T follicular helper cell (primary cell): ENCODE measurements around the gene CST9.
"Not testable (repeated sequence)": the region's sequence is repeated elsewhere in the genome, so short reads cannot be mapped to it uniquely, and the experiment has no call there.

Experiments
- DNase-seq: peaks from one replicate; pipeline ENCODE4 v3.0.0-alpha.2; 2020; ENCODE audit warnings: low read depth

Gene CST9

GRCh38 chr20:23623666-23624323 is 18.1 kb upstream of the CST9 start:
- DNase-seq: no peak

DNA sequence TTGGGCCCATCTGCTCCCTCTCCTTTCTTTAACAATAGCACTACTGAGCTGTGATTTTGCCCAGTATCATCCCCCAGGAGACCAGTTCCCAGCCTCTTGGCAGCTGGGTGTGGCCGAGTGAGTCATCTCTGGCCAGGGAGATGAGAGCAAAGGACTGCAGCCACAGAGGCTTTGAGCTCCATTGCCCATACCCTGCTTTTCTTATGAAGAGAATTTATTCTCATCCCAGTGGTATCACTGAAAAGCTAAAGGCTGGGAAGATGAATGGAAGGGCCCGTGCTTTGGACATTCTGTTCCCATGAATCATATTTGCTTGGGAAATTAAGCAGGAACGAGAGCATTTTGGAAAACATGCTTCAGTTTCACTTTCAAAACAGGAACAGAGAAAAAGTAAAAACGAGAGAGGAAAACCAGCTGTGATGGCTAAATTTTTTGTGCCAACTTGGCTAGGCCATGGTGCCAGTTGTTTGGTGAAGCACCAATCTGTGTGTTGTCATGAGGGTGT is 17.2 kb upstream of the CST9 start:
- DNase-seq: no peak

DNA sequence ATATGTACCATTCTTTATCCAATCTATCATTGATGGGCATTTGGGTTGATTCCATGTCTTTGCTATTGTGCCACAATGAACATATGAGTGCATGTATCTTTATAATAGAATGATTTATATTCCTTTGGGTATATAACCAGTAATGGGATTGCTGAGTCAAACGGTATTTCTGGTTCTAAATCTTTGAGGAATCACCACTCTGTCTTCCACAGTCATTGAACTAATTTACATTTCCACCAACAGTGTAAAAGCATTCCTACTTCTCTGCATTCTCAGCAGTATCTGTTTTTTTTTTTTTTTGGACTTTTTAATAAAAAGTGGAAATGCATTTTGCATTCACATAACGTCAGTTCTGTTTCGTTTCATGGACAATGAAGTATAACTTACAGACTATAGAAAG is 16.7 kb upstream of the CST9 start:
- not testable (repeated sequence) for DNase-seq

- DNase-seq: not testable (repeated sequence)
Measured at GRCh38 chr20:23620670-23621386, 15.1 kb upstream of the CST9 start.

GRCh38 chr20:23614163-23614562 is 8.4 kb upstream of the CST9 start:
- no peak for DNase-seq

GRCh38 chr20:23613676-23614075 is 8.0 kb upstream of the CST9 start:
- DNase-seq: no peak

DNA sequence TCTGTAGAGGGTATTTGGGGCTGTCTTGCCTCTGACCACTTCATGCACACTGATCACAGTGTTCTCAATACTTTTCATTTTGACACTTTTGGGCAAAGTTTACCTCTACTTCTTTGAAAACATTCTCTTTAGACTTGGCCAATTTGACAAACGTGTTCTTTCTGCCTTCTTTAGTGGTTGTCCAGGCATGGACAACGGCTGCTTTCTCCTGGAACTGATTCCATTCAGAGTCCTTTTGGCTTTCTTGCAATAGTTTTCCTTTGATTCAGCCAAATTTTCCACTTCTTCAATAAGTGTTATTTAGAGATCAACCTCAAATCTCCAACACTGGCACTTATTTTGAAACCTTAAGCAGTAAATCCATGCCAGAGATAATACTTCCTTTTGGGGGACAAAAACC is 6.7 kb upstream of the CST9 start:
- DNase-seq: no peak

DNA sequence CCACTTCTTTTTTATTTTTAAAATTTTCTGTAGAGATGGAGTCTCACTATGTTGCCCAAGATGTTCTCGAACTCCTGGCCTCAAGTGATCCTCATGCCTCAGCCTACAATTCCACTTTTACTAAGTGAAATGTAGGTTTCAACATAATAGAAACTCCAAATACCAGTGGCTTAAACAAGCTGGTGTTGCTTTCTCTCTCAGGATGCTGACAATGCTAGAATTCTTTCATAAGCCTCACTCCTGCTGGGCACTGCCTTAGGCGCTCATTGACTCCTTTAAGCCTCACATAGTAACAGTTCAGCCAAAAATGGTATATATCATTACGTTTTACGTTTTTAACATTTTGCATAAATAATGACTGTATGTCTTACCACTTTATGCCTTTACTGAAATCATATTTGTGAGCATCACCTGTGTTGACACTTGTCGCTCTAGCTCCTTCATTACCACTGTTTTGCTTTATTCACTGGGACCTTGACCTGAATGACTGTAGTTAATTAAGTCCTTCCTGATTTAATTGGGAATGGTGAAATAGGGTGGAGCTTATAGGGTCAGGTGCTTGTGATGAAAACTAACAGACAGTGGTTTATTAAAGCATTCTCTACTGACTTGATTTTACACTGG is 3.9 kb upstream of the CST9 start:
- no peak for DNase-seq

DNA sequence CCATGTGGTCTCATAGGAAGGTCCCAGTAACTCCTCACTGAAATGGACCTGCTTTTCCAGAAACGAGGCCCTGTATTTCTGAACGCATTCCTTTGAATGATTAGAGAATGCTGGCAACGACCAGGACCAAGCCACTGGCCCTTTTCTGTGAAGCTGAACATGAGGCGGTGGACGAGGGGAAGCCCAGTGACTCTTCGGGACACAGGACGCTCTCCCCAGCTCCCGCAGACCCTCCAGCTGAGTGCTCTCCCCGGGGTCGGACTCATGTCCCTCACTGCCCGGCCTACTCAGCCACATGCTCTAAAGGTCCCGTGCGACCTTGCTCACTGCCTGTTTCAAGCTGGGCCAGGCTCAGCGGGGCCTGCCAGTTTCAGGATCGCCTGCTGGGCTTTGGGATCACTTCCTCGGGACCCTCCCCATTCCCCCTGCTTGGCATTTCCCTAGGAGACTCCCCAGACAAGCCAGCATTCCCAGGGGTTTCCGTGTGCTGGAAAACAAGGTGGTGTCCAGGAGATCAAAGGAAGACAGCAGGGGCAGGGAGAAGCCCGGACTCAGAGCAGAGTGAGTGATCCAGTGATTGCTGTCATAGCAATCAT is 2.6 kb upstream of the CST9 start:
- DNase-seq: no peak

DNA sequence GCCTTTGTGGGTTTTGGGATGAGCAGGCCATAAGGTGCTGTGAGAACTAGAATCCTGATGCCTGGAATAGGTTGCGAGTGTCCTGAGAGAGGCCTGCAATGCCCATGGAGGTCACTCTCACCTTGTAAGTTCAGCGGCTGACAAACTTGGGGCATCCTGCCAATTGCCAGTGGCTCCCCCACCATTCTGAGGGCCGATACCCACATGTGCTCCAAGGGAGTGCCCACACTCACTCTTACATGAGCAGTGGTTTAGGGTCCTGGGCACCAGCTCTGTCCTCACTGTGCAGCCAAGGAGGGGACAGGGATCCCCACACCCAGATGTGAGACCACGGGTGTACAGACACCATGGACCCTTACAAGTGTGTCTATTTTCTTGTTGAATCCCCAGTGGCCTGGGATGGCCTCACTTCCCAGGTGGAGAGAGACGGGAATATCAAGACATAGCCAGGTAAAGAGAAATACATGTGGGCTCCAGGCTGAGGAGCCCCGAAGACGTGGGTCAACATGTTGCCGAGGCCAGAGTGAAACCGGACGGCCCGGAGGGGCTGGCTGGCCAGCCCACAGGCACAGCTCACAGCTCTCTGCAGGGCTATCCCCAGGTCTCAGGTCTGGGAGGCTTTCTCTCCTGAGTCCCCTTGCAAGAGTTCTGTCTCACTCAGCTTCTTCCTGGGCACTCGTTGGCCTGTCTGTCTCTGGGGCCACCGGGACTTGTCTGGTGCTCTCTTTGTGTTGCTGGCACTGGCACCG is 2.0 kb upstream of the CST9 start:
- no peak for DNase-seq

DNA sequence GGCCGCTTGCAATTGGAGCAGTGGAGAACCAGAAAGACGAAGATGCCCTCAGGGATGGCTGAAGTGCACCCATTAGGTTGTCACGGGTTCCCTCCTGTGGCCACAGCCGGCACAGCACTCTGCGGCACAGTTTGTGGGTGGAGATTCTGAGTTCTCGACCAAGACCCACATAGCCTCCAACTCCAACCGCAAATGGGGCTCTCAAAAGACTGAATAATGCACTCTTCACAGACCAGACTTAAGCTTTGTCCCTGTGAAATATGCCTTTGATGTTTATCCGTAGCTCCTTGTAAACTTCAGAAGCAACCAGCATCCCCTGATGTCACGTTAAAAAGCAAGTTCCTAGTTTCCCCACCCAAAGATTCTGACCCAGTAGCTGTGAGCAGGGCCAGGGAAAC is 934 bp upstream of the CST9 start:
- DNase-seq: peak; percentile 27

DNA sequence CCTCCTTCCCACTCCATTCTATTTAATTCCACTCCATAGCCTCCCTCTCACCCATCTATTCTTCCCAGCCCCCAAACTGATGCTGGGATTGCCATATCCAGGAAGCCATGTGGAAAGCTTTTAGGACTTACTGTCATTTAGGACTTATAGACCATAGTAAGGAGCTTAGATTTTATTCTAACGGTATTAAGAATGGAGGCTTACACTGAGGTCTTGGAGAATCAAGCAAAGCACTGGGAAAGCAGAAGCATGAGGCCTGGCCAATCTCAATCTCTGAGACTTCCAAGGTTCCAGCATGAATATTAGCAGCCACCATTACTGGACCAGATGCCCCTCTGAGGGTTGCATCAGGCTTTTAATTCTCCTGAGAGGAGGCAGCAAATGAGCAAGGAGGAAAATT is 1.4 kb downstream of the CST9 start:
- no peak for DNase-seq

GRCh38 chr20:23603321-23603720 is 2.4 kb downstream of the CST9 start:
- DNase-seq: no peak

DNA sequence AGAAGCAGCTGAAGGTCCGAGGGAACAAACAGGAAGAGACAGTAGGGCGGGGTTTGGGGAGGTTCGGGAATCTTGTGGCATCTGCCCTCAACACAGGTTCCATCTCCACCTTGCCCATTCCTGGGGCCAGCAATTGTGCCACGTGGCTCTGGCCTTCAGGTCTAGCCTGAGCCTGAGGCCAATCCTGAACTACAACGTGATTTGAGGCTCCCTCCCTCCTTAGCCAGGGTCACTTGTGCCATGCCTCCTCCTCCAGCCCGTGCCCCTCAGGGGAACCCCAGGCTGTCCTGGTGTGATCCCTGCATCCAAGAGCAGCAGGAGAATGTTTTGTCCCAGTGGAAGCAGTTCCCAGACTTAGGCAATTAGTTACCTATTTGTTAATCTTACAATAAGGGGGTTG is 3.0 kb downstream of the CST9 start:
- no peak for DNase-seq

DNA sequence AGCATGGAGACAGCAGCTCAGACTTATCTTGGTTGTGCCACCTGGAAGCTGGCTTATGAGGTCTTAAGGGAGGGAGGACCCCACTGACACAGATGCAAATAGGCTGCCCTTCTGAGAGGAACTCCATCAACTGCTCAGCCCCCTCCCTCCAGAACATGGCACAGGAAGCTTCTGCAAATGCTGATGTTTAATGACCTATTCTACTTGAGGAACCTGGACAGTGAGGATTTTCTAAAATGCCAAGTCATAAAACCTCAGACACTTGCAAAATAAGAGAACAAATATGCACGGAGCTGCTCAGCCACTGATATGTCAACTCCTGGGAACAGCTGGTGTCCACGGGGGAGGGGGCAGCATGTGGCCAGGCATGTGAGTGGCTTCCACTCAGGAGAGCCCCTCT is 3.5 kb downstream of the CST9 start:
- no peak for DNase-seq

- DNase-seq: no peak
Measured at GRCh38 chr20:23601715-23602114, 4.0 kb downstream of the CST9 start.

- no peak for DNase-seq
Measured at GRCh38 chr20:23598481-23598880, 7.2 kb downstream of the CST9 start.

DNA sequence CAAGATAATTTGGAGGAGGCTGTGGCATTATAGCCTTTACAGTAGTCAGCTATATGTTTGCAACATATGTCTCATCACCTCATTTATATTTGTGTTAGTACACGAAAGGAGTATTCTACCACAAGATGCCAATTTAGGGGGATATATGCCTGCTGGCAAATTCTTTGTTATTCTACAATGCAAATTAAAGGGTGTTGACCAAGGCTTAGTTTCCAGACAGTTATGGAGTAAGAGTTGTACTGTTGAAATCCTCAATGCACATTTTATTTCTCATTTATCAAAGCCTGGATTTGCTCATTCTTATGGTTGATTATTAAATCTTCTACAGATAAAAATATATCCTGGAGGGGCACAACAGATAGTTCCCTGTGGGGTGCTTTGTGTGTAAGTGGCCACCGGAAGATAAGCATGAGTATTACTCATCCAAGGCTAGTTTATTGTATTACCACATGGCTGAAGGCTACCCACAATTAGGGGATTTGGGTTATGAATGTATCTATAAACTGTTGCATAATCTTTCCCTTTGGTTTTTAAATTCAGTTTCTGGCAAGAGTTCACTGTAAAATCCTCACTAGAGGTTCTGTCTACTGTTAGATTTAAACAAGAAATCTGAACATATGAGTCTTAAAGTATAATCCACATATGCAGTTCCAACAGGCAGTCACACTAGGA is 9.0 kb downstream of the CST9 start:
- no peak for DNase-seq

DNA sequence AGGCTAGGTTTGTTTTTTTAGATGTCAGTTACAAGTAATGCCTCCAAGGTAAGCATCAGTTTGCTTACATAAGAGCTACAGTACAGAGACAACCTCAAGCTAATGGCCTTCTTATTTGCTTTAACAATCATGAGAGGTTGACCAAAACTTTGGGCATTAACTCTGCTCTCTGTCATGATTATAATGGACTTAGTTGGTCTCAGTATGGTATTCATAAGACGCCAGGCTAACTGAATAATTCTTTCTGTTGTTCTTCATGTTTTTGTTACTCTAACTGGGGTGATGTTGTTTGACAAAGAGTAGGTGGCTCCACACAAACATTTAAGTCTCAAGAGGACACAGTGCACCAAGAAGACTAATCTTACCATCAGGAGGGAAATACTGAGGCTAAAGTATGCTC is 9.8 kb downstream of the CST9 start:
- DNase-seq: no peak

- no peak for DNase-seq
Measured at GRCh38 chr20:23588434-23589403, 17.0 kb downstream of the CST9 start.
